Inflammatory macrophage treated with lipopolysaccharide for 4 hours (primary cell): ENCODE results near the gene CACNA2D4.

Source experiments
- DNase-seq: peaks from one replicate; pipeline ENCODE4 v3.0.0-alpha.2; 2020

Gene CACNA2D4

GRCh38 chr12:1885599-1886245 is 32.7 kb downstream of the CACNA2D4 start:
- DNase-seq, result no peak

GRCh38 chr12:1885082-1885596 is 33.3 kb downstream of the CACNA2D4 start:
- no peak for DNase-seq

GRCh38 chr12:1884651-1885050 is 33.8 kb downstream of the CACNA2D4 start:
- no peak for DNase-seq

GRCh38 chr12:1883513-1883912 is 34.9 kb downstream of the CACNA2D4 start:
- no peak for DNase-seq

GRCh38 chr12:1882850-1883470 is 35.5 kb downstream of the CACNA2D4 start:
- DNase-seq, result no peak

- no peak for DNase-seq
Observed at GRCh38 chr12:1882405-1882804, 36.0 kb downstream of the CACNA2D4 start.

GRCh38 chr12:1881936-1882335 is 36.5 kb downstream of the CACNA2D4 start:
- DNase-seq, result no peak

- no peak for DNase-seq
Observed at GRCh38 chr12:1881301-1881700, 37.2 kb downstream of the CACNA2D4 start.

GRCh38 chr12:1880876-1881275 is 37.6 kb downstream of the CACNA2D4 start:
- DNase-seq, result no peak

- no peak for DNase-seq
Observed at GRCh38 chr12:1880153-1880845, 38.2 kb downstream of the CACNA2D4 start.

GRCh38 chr12:1879633-1880032 is 38.8 kb downstream of the CACNA2D4 start:
- DNase-seq, result no peak

- no peak for DNase-seq
Observed at GRCh38 chr12:1878695-1879094, 39.8 kb downstream of the CACNA2D4 start.

- no peak for DNase-seq
Observed at GRCh38 chr12:1878214-1878613, 40.2 kb downstream of the CACNA2D4 start.

- no peak for DNase-seq
Observed at GRCh38 chr12:1877169-1877878, 41.1 kb downstream of the CACNA2D4 start.

GRCh38 chr12:1876086-1876485 is 42.4 kb downstream of the CACNA2D4 start:
- DNase-seq, result no peak

- no peak for DNase-seq
Observed at GRCh38 chr12:1875608-1876007, 42.8 kb downstream of the CACNA2D4 start.

- DNase-seq, result no peak
Observed at GRCh38 chr12:1873531-1874510, 44.6 kb downstream of the CACNA2D4 start.

GRCh38 chr12:1872448-1872847 is 46.0 kb downstream of the CACNA2D4 start:
- no peak for DNase-seq

- no peak for DNase-seq
Observed at GRCh38 chr12:1872001-1872400, 46.5 kb downstream of the CACNA2D4 start.

- DNase-seq, result no peak
Observed at GRCh38 chr12:1870998-1871917, 47.2 kb downstream of the CACNA2D4 start.

GRCh38 chr12:1870086-1870485 is 48.4 kb downstream of the CACNA2D4 start:
- DNase-seq, result no peak
